IMR-90 (cell line): ENCODE results near the gene AMDHD2. TPM values are rescaled to one million over a fixed set of nuclear protein-coding genes. Genes with fewer than 3 reads are reported as not detected.

Experiments
- ATAC-seq: fragments of 200-7000 bp; cut with Tn5 transposase; 2 replicates; pipeline ENCODE4 v1.9.1; 2020; ENCODE audit warnings: low read depth, mild to moderate bottlenecking, moderate library complexity
- BruUV-seq: library from RNA; stranded (reverse); fragments of 400-500 nt; replicated peaks from 2 replicates; lab custom pipeline; 2021; lab: Mats Ljungman, UMichigan
- CTCF ChIA-PET: fragments of 300-600 bp; formaldehyde crosslinking; extraction: SDS; loops from one replicate; lab custom pipeline; 2021; ENCODE audit warnings: antibody characterized with exemption; lab: Yijun Ruan, JAX
- POLR2A ChIA-PET: fragments of 300-600 bp; sonication (Branson Sonifier 250); formaldehyde crosslinking; loops from one replicate; lab custom pipeline; 2022; ENCODE audit warnings: antibody characterized with exemption; ENCODE audit not compliant: unreplicated experiment; lab: Charles Lee
- DNase-seq: peaks from one replicate; pipeline ENCODE4 v3.0.0; 2013
- H2AFZ ChIP-seq: replicated peaks from 2 replicates; pipeline ENCODE3; 2013; ENCODE audit warnings: low read length, mild to moderate bottlenecking; ENCODE audit not compliant: poor library complexity
- H2AK5ac ChIP-seq: 2 replicates; pipeline ENCODE4 v1.6.1; 2013; ENCODE audit warnings: low read depth, low read length, inconsistent platforms
- H2AK9ac ChIP-seq: replicated peaks from 2 replicates; pipeline ENCODE3; 2013; ENCODE audit warnings: mild to moderate bottlenecking, low read depth, low read length, moderate library complexity; ENCODE audit not compliant: poor library complexity
- H2BK120ac ChIP-seq: 2 replicates; pipeline ENCODE4 v1.6.1; 2013; ENCODE audit warnings: low read depth, low read length, inconsistent platforms
- H2BK15ac ChIP-seq: 3 replicates; pipeline ENCODE4 v1.6.1; 2013; ENCODE audit warnings: low read depth, low read length, inconsistent platforms
- H2BK20ac ChIP-seq: 2 replicates; pipeline ENCODE4 v1.6.1; 2013; ENCODE audit warnings: low read depth, mild to moderate bottlenecking, inconsistent platforms, low read length, moderate library complexity
- H2BK5ac ChIP-seq: 2 replicates; pipeline ENCODE4 v1.6.1; 2013; ENCODE audit warnings: mild to moderate bottlenecking, low read depth, low read length, inconsistent platforms; ENCODE audit not compliant: poor library complexity, severe bottlenecking
- H3K14ac ChIP-seq: replicated peaks from 2 replicates; pipeline ENCODE4 v1.6.1; 2013; ENCODE audit warnings: low read depth, low read length, inconsistent platforms
- H3K18ac ChIP-seq: 2 replicates; pipeline ENCODE4 v1.6.1; 2013; ENCODE audit warnings: low read depth, low read length, control low read depth
- H3K23ac ChIP-seq: 2 replicates; pipeline ENCODE4 v1.6.1; 2013; ENCODE audit warnings: low read depth, low read length, inconsistent platforms
- H3K27ac ChIP-seq: 2 replicates; pipeline ENCODE4 v1.5.1; 2013; ENCODE audit warnings: mild to moderate bottlenecking, control low read depth, low read length; ENCODE audit not compliant: insufficient read depth
- H3K27me3 ChIP-seq: 2 replicates; pipeline ENCODE4 v1.6.1; 2013; ENCODE audit warnings: low read length; ENCODE audit not compliant: control insufficient read depth, insufficient read depth
- H3K36me3 ChIP-seq: 2 replicates; pipeline ENCODE4 v1.6.1; 2013; ENCODE audit warnings: low read length, mixed read lengths; ENCODE audit not compliant: control insufficient read depth, insufficient read depth
- H3K4ac ChIP-seq: 2 replicates; pipeline ENCODE4 v1.6.1; 2013; ENCODE audit warnings: low read depth, low read length, inconsistent platforms
- H3K4me1 ChIP-seq: 2 replicates; pipeline ENCODE4 v1.6.1; 2013; ENCODE audit warnings: low read length, mixed read lengths; ENCODE audit not compliant: control insufficient read depth, insufficient read depth
- H3K4me2 ChIP-seq: 2 replicates; pipeline ENCODE4 v1.6.1; 2013; ENCODE audit warnings: low read depth, mild to moderate bottlenecking, control low read depth, low read length, moderate library complexity
- H3K4me3 ChIP-seq: 2 replicates; pipeline ENCODE4 v1.5.1; 2013; ENCODE audit warnings: low read depth, mild to moderate bottlenecking, control low read depth, low read length, moderate library complexity; ENCODE audit not compliant: insufficient read depth
- H3K56ac ChIP-seq: 2 replicates; pipeline ENCODE4 v1.6.1; 2013; ENCODE audit warnings: low read length, inconsistent platforms; ENCODE audit not compliant: insufficient read depth; ENCODE audit errors: extremely low read depth
- H3K79me1 ChIP-seq, 2 experiments: 2 replicates each; pipeline ENCODE4 v1.6.1; 2013; ENCODE audit warnings: low read length in 2 of 2, inconsistent platforms in 1 of 2, low read depth in 1 of 2
- H3K9ac ChIP-seq: 2 replicates; pipeline ENCODE4 v1.6.1; 2013; ENCODE audit warnings: low read depth, low read length, control low read depth
- H3K9me1 ChIP-seq: 2 replicates; pipeline ENCODE4 v1.6.1; 2013; ENCODE audit warnings: low read length, inconsistent platforms; ENCODE audit not compliant: insufficient read depth
- H3K9me3 ChIP-seq: 2 replicates; pipeline ENCODE4 v1.6.1; 2013; ENCODE audit warnings: low read length; ENCODE audit not compliant: control insufficient read depth, insufficient read depth
- H4K20me1 ChIP-seq: 2 replicates; pipeline ENCODE4 v1.6.1; 2013; ENCODE audit warnings: low read length, inconsistent platforms; ENCODE audit not compliant: insufficient read depth
- H4K5ac ChIP-seq: 2 replicates; pipeline ENCODE4 v1.6.1; 2013; ENCODE audit warnings: mild to moderate bottlenecking, low read depth, low read length, control low read depth
- H4K8ac ChIP-seq, 2 experiments: 2 replicates each; pipeline ENCODE4 v1.6.1; 2013; ENCODE audit warnings: low read depth in 2 of 2, low read length in 2 of 2, control low read depth in 1 of 2, inconsistent platforms in 1 of 2
- H4K91ac ChIP-seq: 2 replicates; pipeline ENCODE4 v1.6.1; 2013; ENCODE audit warnings: low read depth, low read length, inconsistent platforms; ENCODE audit not compliant: insufficient read depth
- BHLHE40 ChIP-seq: fragments of 150-350 bp; IDR thresholded peaks from 2 replicates; pipeline ENCODE4 v1.6.1; 2016; ENCODE audit warnings: mild to moderate bottlenecking, low read depth, low read length
- CEBPB ChIP-seq: IDR thresholded peaks from 2 replicates; pipeline ENCODE4 v1.6.1; 2012; ENCODE audit warnings: low read depth, low read length, improper control_type of control experiment
- CTCF ChIP-seq: conservative IDR thresholded peaks from 2 replicates; pipeline ENCODE4 v1.5.1; 2012; ENCODE audit warnings: mild to moderate bottlenecking, low read depth, low read length, improper control_type of control experiment
- ELK1 ChIP-seq: fragments of 150-350 bp; IDR thresholded peaks from 2 replicates; pipeline ENCODE4 v1.6.1; 2016; ENCODE audit warnings: low read depth, mild to moderate bottlenecking, low read length, moderate library complexity, borderline replicate concordance
- FOS ChIP-seq: fragments of 150-350 bp; IDR thresholded peaks from 2 replicates; pipeline ENCODE4 v1.6.1; 2016; ENCODE audit warnings: low read depth, low read length
- MAFK ChIP-seq: IDR thresholded peaks from 2 replicates; pipeline ENCODE4 v1.6.1; 2012; ENCODE audit warnings: low read depth, low read length, improper control_type of control experiment
- MAZ ChIP-seq: IDR thresholded peaks from 2 replicates; pipeline ENCODE4 v1.6.1; 2012; ENCODE audit warnings: low read depth, mild to moderate bottlenecking, low read length, improper control_type of control experiment, moderate library complexity, borderline replicate concordance
- MXI1 ChIP-seq: IDR thresholded peaks from 2 replicates; pipeline ENCODE4 v1.6.1; 2012; ENCODE audit warnings: low read depth, mild to moderate bottlenecking, low read length, moderate library complexity, borderline replicate concordance
- NFE2L2 ChIP-seq: fragments of 150-350 bp; IDR thresholded peaks from 2 replicates; pipeline ENCODE4 v1.6.1; 2016; ENCODE audit warnings: low read depth, mild to moderate bottlenecking, low read length
- POLR2A ChIP-seq: IDR thresholded peaks from 2 replicates; pipeline ENCODE4 v1.6.1; 2012; ENCODE audit warnings: mild to moderate bottlenecking, low read depth, low read length
- RAD21 ChIP-seq: IDR thresholded peaks from 2 replicates; pipeline ENCODE4 v1.6.1; 2012; ENCODE audit warnings: low read length, improper control_type of control experiment
- RCOR1 ChIP-seq: IDR thresholded peaks from 2 replicates; pipeline ENCODE4 v1.6.1; 2012; ENCODE audit warnings: mild to moderate bottlenecking, low read length, improper control_type of control experiment; ENCODE audit not compliant: insufficient replicate concordance
- SMC3 ChIP-seq: fragments of 150-350 bp; IDR thresholded peaks from 2 replicates; pipeline ENCODE4 v1.6.1; 2016; ENCODE audit warnings: low read depth, mild to moderate bottlenecking, antibody characterized with exemption, low read length, moderate library complexity
- USF2 ChIP-seq: fragments of 150-350 bp; IDR thresholded peaks from 2 replicates; pipeline ENCODE4 v1.6.1; 2017; ENCODE audit warnings: mild to moderate bottlenecking, antibody characterized with exemption, low read length, low read depth
- whole genome bisulfite sequencing, 2 experiments: methylation state at CpG; one replicate each; pipeline versions ENCODE4 v1.1.5 to v1.1.7; 2013; ENCODE audit warnings: missing lambda C conversion rate in 2 of 2; ENCODE audit not compliant: insufficient read length in 1 of 2; ENCODE audit errors: extremely low coverage in 2 of 2; 5-methylcytosine and 5-hydroxymethylcytosine counted together
- dilution Hi-C: fragments of 300-500 bp; cut with HindIII; formaldehyde crosslinking; loops from one replicate; pipeline ENCODE4 v1.14.3; 2018; ENCODE audit warnings: low sequenced_read_pairs; ENCODE audit not compliant: unreplicated experiment
- in situ Hi-C: fragments of 300-500 bp; cut with MboI; formaldehyde crosslinking; loops from 3 replicates; pipeline ENCODE4 v1.14.3; 2019; ENCODE audit warnings: low sequenced_read_pairs, inconsistent platforms, mixed read lengths
- intact Hi-C: fragments of 100-400 bp; cut with micrococcal nuclease; formaldehyde crosslinking; loops from 2 replicates; pipeline ENCODE4 v1.10.0; 2022
- polyA plus RNA-seq, 3 experiments: library from polyadenylated mRNA; depleted of rRNA; stranded (reverse); fragments of >200 nt; gene quantifications; 2 replicates each; pipeline ENCODE4 v1.2.3, GENCODE V29; 2012; ENCODE audit warnings: low replicate concordance in 1 of 3
- total RNA-seq: library from RNA; depleted of rRNA; stranded (reverse); fragments of >200 nt; gene quantifications from 2 replicates; pipeline ENCODE4 v1.2.3, GENCODE V29; 2012

The AMDHD2 gene
- total and polyA plus RNA-seq, 2 of the 4 experiments (the other 2 are of a cell fraction) = 10.6 to 30.3 TPM

- TF ChIP-seq ELK1 = no peak
Observed at GRCh38 chr16:2487517-2487842, 32.7 kb upstream of the AMDHD2 start (continued).

- intact Hi-C loops (no loop called here), in situ Hi-C loops (no loop called here), dilution Hi-C loops (no loop called here)
- Histone ChIP-seq H4K91ac (no peak overlapping the region), H3K36me3 (peaks cover 2% of the 10 kb centered on the region; the same call in 1 of the 2 replicates), H2AK9ac (peak overlapping the region; percentile 35), H3K27ac (no peak overlapping the region), H3K18ac (no peak overlapping the region), H3K56ac (no peak overlapping the region), H2BK120ac (no peak overlapping the region), H3K9ac (no peak overlapping the region; the same call in 1 of the 2 replicates), H2AFZ (no peak overlapping the region), H3K27me3 (no peaks in the 10 kb centered on the region), H4K5ac (no peak overlapping the region), H3K4ac (no peak overlapping the region), H3K9me3 (no peaks in the 10 kb centered on the region), H3K9me1 (peaks cover 7% of the 10 kb centered on the region; the same call in 1 of the 2 replicates), H3K23ac (no peak overlapping the region), H3K4me2 (no peak overlapping the region), H4K20me1 (peaks cover 21% of the 10 kb centered on the region), H4K8ac (no peak overlapping the region), H3K14ac (no peak overlapping the region), H3K4me3 (no peak overlapping the region), H2BK15ac (no peak overlapping the region), H2BK20ac (no peak overlapping the region), H2BK5ac (no peak overlapping the region), H2AK5ac (no peak overlapping the region), H3K4me1 (peaks cover 20% of the 10 kb centered on the region), H3K79me1 (peaks cover 30 to 70% of the 10 kb centered on the region in 2 experiments)
- no peak for ATAC-seq
- ChIA-PET POLR2A (interaction anchor here (0.6 kb wide), 1 partner anchor 17 kb away, joined by 8 read pairs; the partner anchor contains the start of gene NTN3), CTCF (no interaction called here)
- DNase-seq = no peak
- no CpG with 5 or more reads among the region's 15 CpGs for WGBS, 2 experiments
- no TSS peak for BruUV-seq
- no peak for TF ChIP-seq USF2
- no peak for TF ChIP-seq MAZ
- TF ChIP-seq MAFK = no peak
- TF ChIP-seq NFE2L2 = no peak
- no peak for TF ChIP-seq POLR2A
- TF ChIP-seq RAD21 = no peak
- TF ChIP-seq BHLHE40 = no peak
- TF ChIP-seq SMC3 = no peak
- no peak for TF ChIP-seq MXI1
- TF ChIP-seq CEBPB = no peak
- no peak for TF ChIP-seq RCOR1
- no peak for TF ChIP-seq CTCF
- TF ChIP-seq FOS = no peak
Observed at GRCh38 chr16:2487903-2488531, 32.2 kb upstream of the AMDHD2 start.
